ENCODE data around the gene REST. TPM values are rescaled to one million over a fixed set of nuclear protein-coding genes. Genes with fewer than 3 reads are reported as not detected.

The REST gene
- total RNA-seq, 1 donor: 50.7 TPM

GRCh38 chr4:56940403-56940802 is 32.7 kb downstream of the REST start:
- Histone ChIP-seq H3K79me2 (ENCODE audit: insufficient read depth, low read length) (no peaks in the 10 kb centered on the region), H3K4me3 (ENCODE audit: insufficient read depth, low read length) (no peak overlapping the region), H3K27me3 (ENCODE audit: insufficient read depth, low read length) (no peaks in the 10 kb centered on the region), H3K36me3 (ENCODE audit: insufficient read depth, low read length) (peaks cover 3% of the 10 kb centered on the region), H4K20me1 (ENCODE audit: insufficient read depth, low read length) (no peaks in the 10 kb centered on the region), H3K27ac (ENCODE audit: low read depth, low read length) (no peak overlapping the region), H2AFZ (ENCODE audit: low read length) (no peak overlapping the region), H3K4me2 (ENCODE audit: insufficient read depth, low read length) (no peak overlapping the region), H3K9me3 (ENCODE audit: low read depth, low read length) (no peaks in the 10 kb centered on the region), H3K4me1 (ENCODE audit: insufficient read depth, low read length) (peaks cover 12% of the 10 kb centered on the region)
- TF ChIP-seq CTCF (IDR thresholded peaks at IDR 0.05; ENCODE audit: extremely low read depth, low read depth, low read length): no peak
- no peak for DNase-seq (ENCODE audit: insufficient read length, low spot score, missing footprints)

GRCh38 chr4:56940971-56941370 is 33.3 kb downstream of the REST start:
- Histone ChIP-seq H3K4me3 (ENCODE audit: insufficient read depth, low read length) (no peak overlapping the region), H4K20me1 (ENCODE audit: insufficient read depth, low read length) (no peaks in the 10 kb centered on the region), H3K27ac (ENCODE audit: low read depth, low read length) (no peak overlapping the region), H2AFZ (ENCODE audit: low read length) (no peak overlapping the region), H3K9me3 (ENCODE audit: low read depth, low read length) (no peaks in the 10 kb centered on the region), H3K27me3 (ENCODE audit: insufficient read depth, low read length) (no peaks in the 10 kb centered on the region), H3K4me1 (ENCODE audit: insufficient read depth, low read length) (peaks cover 12% of the 10 kb centered on the region), H3K36me3 (ENCODE audit: insufficient read depth, low read length) (peaks cover 3% of the 10 kb centered on the region), H3K79me2 (ENCODE audit: insufficient read depth, low read length) (no peaks in the 10 kb centered on the region), H3K4me2 (ENCODE audit: insufficient read depth, low read length) (no peak overlapping the region)
- DNase-seq (ENCODE audit: insufficient read length, low spot score, missing footprints): no peak
- TF ChIP-seq CTCF (IDR thresholded peaks at IDR 0.05; ENCODE audit: extremely low read depth, low read depth, low read length): no peak

- no peaks in the 10 kb centered on the region for H3K27me3 ChIP-seq (ENCODE audit: insufficient read depth, low read length)
- H3K9me3 ChIP-seq (ENCODE audit: low read depth, low read length): no peaks in the 10 kb centered on the region
- no peak for DNase-seq (ENCODE audit: insufficient read length, low spot score, missing footprints)
- TF ChIP-seq CTCF (IDR thresholded peaks at IDR 0.05; ENCODE audit: extremely low read depth, low read depth, low read length): no peak
- H2AFZ ChIP-seq (ENCODE audit: low read length): no peak overlapping the region
- no peaks in the 10 kb centered on the region for H3K79me2 ChIP-seq (ENCODE audit: insufficient read depth, low read length)
- H3K4me1 ChIP-seq (ENCODE audit: insufficient read depth, low read length): peaks cover 12% of the 10 kb centered on the region
- peaks cover 3% of the 10 kb centered on the region for H3K36me3 ChIP-seq (ENCODE audit: insufficient read depth, low read length)
- no peaks in the 10 kb centered on the region for H4K20me1 ChIP-seq (ENCODE audit: insufficient read depth, low read length)
- H3K4me2 ChIP-seq (ENCODE audit: insufficient read depth, low read length): no peak overlapping the region
- H3K4me3 ChIP-seq (ENCODE audit: insufficient read depth, low read length): no peak overlapping the region
- no peak overlapping the region for H3K27ac ChIP-seq (ENCODE audit: low read depth, low read length)
Measured at GRCh38 chr4:56941403-56941802, 33.7 kb downstream of the REST start.

- no peak for TF ChIP-seq CTCF (IDR thresholded peaks at IDR 0.05; ENCODE audit: extremely low read depth, low read depth, low read length)
- Histone ChIP-seq H3K27ac (ENCODE audit: low read depth, low read length) (no peak overlapping the region), H3K36me3 (ENCODE audit: insufficient read depth, low read length) (no peaks in the 10 kb centered on the region), H3K4me1 (ENCODE audit: insufficient read depth, low read length) (peaks cover 10% of the 10 kb centered on the region), H3K4me2 (ENCODE audit: insufficient read depth, low read length) (no peak overlapping the region), H3K9me3 (ENCODE audit: low read depth, low read length) (no peaks in the 10 kb centered on the region), H3K79me2 (ENCODE audit: insufficient read depth, low read length) (no peaks in the 10 kb centered on the region), H4K20me1 (ENCODE audit: insufficient read depth, low read length) (no peaks in the 10 kb centered on the region), H3K4me3 (ENCODE audit: insufficient read depth, low read length) (no peak overlapping the region), H3K27me3 (ENCODE audit: insufficient read depth, low read length) (no peaks in the 10 kb centered on the region), H2AFZ (ENCODE audit: low read length) (no peak overlapping the region)
- DNase-seq (ENCODE audit: insufficient read length, low spot score, missing footprints): peak; percentile 22
Measured at GRCh38 chr4:56953680-56954520, 46.2 kb downstream of the REST start.

Measured in osteoblast (primary cell).